Suprapubic skin (tissue), 4 donors: ENCODE data around the gene SLC2A13. TPM values are rescaled to one million over a fixed set of nuclear protein-coding genes. Genes with fewer than 3 reads are reported as not detected.
A peak's percentile ranks its signal among the peaks of the same experiment; 100 is the strongest.
"Not testable (repeated sequence)": the region's sequence is repeated elsewhere in the genome, so short reads cannot be mapped to it uniquely, and the experiment has no call there.

Experiments used
- DNase-seq, 2 donors: peaks; one replicate each; pipeline ENCODE4 v3.0.0-alpha.2; 2019; ENCODE audit warnings: low spot score in 2 of 2
- H3K27ac ChIP-seq: fragments of 200-600 bp; sonication (generic); one replicate; pipeline ENCODE4 v1.5.1; 2019
- H3K27me3 ChIP-seq: fragments of 200-600 bp; sonication (generic); one replicate; pipeline ENCODE4 v1.5.1; 2019
- H3K36me3 ChIP-seq: fragments of 200-600 bp; sonication (generic); one replicate; pipeline ENCODE4 v1.5.1; 2019
- H3K4me1 ChIP-seq: fragments of 200-600 bp; sonication (generic); one replicate; pipeline ENCODE4 v1.5.1; 2019
- H3K4me3 ChIP-seq: fragments of 200-600 bp; sonication (generic); one replicate; pipeline ENCODE4 v1.5.1; 2019; ENCODE audit warnings: mild to moderate bottlenecking
- H3K9me3 ChIP-seq: fragments of 200-600 bp; sonication (generic); one replicate; pipeline ENCODE4 v1.5.1; 2019
- EP300 ChIP-seq: sonication (generic); formaldehyde crosslinking; IDR thresholded peaks from one replicate; pipeline ENCODE4 v1.6.1; 2017; ENCODE audit warnings: antibody characterized with exemption
- POLR2A ChIP-seq, 2 donors: fragments of 450-650 bp; IDR thresholded peaks; one replicate each; pipeline ENCODE4 v1.6.1; 2017; ENCODE audit warnings: antibody characterized with exemption in 2 of 2, mild to moderate bottlenecking in 2 of 2, moderate library complexity in 2 of 2
- POLR2AphosphoS5 ChIP-seq, 3 donors: sonication (generic); formaldehyde crosslinking; IDR thresholded peaks; one replicate each; pipeline ENCODE4 v1.6.1; 2017; ENCODE audit warnings: antibody characterized with exemption in 3 of 3
- WGBS: methylation state at CpG from one replicate; pipeline ENCODE4 v1.1.5; 2018; 5-methylcytosine and 5-hydroxymethylcytosine counted together
- total RNA-seq, 4 donors: library from RNA; depleted of rRNA; stranded (reverse); fragments of >200 nt; gene quantifications; one replicate each; pipeline ENCODE4 v1.1.0, GENCODE V29; 2016
- TF ChIP-seq, protein P1 (sequence below), 2 donors: fragments of 200-600 bp in 1 of 2; fragments of 450-650 bp in 1 of 2; sonication (generic) in 1 of 2; IDR thresholded peaks; one replicate each; pipeline ENCODE4 v1.5.1; 2016 to 2019; ENCODE audit warnings: antibody characterized with exemption in 2 of 2, mild to moderate bottlenecking in 1 of 2, moderate library complexity in 1 of 2

Gene SLC2A13
- total RNA-seq, 4 donors from 2014 or later: 10.4 to 14.1 (median 13.4) TPM

DNA sequence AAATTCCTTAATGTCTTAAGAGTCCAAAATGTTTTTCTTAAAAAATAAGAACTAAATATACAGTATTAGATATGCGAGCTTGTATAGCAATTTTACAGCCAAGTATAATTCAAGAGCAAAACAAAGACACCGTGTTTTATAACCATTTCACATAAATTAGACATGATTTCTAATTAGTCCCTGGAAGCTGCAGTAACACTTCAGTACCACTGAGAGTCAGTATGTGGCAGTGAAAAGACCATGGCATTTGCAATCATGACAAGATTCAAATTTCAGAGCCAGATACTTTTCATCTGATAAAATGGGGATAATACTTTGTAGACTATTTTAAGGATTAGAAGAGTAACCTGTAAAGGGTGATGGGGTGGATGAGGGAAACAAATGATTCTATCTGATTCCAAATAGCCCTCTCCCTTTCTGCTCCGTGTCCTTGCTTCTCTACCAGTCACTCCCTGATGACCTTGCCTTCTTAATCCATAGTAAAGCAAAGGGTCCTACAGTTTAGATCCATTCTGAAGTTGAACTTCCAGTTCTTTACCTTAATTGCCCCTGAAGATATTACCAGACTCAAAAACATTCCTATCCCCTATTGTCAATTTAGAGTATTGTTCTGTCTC is 340.8 kb downstream of the SLC2A13 start:
- no peaks in the 10 kb centered on the region for H3K9me3 ChIP-seq
- H3K36me3 ChIP-seq: no peaks in the 10 kb centered on the region
- TF ChIP-seq POLR2AphosphoS5 (IDR thresholded peaks at IDR 0.05): no peak
- no peak for TF ChIP-seq EP300
- TF ChIP-seq, protein P1, sequence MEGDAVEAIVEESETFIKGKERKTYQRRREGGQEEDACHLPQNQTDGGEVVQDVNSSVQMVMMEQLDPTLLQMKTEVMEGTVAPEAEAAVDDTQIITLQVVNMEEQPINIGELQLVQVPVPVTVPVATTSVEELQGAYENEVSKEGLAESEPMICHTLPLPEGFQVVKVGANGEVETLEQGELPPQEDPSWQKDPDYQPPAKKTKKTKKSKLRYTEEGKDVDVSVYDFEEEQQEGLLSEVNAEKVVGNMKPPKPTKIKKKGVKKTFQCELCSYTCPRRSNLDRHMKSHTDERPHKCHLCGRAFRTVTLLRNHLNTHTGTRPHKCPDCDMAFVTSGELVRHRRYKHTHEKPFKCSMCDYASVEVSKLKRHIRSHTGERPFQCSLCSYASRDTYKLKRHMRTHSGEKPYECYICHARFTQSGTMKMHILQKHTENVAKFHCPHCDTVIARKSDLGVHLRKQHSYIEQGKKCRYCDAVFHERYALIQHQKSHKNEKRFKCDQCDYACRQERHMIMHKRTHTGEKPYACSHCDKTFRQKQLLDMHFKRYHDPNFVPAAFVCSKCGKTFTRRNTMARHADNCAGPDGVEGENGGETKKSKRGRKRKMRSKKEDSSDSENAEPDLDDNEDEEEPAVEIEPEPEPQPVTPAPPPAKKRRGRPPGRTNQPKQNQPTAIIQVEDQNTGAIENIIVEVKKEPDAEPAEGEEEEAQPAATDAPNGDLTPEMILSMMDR (IDR thresholded peaks at IDR 0.05): peak; percentile 58 to 75
- TF ChIP-seq POLR2A (IDR thresholded peaks at IDR 0.05): no peak
- no peak overlapping the region for H3K27ac ChIP-seq
- no peak overlapping the region for H3K4me3 ChIP-seq
- 49% methylated on average over 3 of the region's 3 CpGs for WGBS
- no peak for DNase-seq
- no peaks in the 10 kb centered on the region for H3K4me1 ChIP-seq
- no peaks in the 10 kb centered on the region for H3K27me3 ChIP-seq

DNA sequence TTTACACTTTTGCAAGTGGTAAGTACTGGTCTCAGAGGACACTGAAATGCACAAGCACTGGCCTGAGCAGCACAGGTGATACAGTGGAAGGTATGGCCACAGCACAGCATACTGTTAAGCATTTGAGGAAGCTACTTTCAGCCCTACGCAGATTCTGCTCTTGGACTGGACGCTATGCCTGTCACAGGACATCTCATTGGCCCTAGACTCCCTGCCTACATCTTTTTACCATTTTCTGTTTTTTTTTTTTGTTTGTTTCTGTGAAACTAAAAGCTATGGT is 342.1 kb downstream of the SLC2A13 start:
- Histone ChIP-seq H3K4me3 (no peak overlapping the region), H3K27ac (no peak overlapping the region), H3K36me3 (no peaks in the 10 kb centered on the region), H3K9me3 (no peaks in the 10 kb centered on the region), H3K27me3 (no peaks in the 10 kb centered on the region), H3K4me1 (no peaks in the 10 kb centered on the region)
- 93% methylated on average over 2 of the region's 2 CpGs for WGBS
- no peak for TF ChIP-seq POLR2AphosphoS5 (IDR thresholded peaks at IDR 0.05)
- TF ChIP-seq, protein P1 (IDR thresholded peaks at IDR 0.05): no peak
- no peak for TF ChIP-seq POLR2A (IDR thresholded peaks at IDR 0.05)
- TF ChIP-seq EP300: no peak
- DNase-seq: no peak

DNA sequence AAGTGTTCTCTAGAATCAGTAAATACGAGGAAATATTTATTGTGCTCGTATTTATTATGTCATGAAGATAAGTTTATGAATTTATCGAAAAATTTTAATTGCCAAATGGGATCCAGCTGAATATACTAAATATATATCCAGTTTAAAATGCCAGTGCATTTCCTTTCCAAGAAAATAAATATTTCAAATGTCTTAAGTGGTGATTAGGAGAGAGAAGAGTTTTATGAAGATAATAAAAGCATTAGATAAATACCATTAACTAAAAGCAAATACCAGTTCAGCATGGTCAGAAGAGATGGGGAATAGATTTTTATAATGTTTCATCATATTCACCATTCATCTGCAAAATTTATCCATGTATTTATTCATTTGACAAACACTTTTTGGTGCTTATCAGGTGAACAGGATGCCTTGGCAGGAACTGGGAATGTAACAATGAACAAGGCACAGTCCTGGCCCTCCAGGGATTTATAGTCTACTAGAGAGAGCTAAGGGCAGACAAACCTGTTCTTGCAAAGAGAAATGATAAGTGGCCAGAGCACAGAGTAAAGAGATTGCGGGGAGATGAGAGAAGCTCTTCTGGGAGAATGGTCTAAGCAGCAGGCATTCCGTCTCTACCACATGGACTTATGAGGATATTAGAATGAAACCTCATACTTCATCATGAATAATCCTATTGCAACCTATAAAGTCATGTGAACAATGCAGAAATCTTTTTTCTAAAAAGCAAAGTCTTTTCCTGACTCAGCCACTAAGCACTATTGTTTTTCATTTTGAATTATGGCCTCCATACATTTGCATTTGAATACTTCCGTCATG is 342.6 kb downstream of the SLC2A13 start:
- H3K9me3 ChIP-seq: no peaks in the 10 kb centered on the region
- no peak for DNase-seq
- no peak overlapping the region for H3K27ac ChIP-seq
- no peaks in the 10 kb centered on the region for H3K36me3 ChIP-seq
- WGBS: 92% methylated on average over 6 of the region's 6 CpGs
- no peak overlapping the region for H3K4me3 ChIP-seq
- TF ChIP-seq POLR2A (IDR thresholded peaks at IDR 0.05) (no peak), POLR2AphosphoS5 (IDR thresholded peaks at IDR 0.05) (no peak), EP300 (no peak)
- TF ChIP-seq, protein P1 (IDR thresholded peaks at IDR 0.05): no peak
- H3K27me3 ChIP-seq: no peaks in the 10 kb centered on the region
- H3K4me1 ChIP-seq: no peaks in the 10 kb centered on the region

DNA sequence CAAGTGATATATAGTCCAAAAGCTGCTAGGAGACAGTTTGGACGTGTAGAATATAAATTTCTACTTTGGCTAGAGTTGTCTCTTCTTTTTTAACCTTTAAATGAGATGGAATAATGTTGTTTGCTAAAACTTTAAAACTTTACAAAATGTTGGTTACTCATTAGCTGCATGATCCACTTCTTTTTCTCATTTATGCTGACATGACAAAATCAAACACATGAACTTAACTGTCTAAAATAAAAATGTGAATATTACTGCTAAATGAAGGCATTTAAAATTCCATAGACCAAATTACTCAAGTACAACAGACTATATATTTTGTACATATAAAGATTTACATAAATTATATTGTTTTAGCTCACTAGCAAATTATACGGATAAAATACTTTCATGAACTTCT is 350.4 kb downstream of the SLC2A13 start:
- DNase-seq: no peak
- Histone ChIP-seq H3K36me3 (no peaks in the 10 kb centered on the region), H3K27ac (no peak overlapping the region), H3K4me1 (no peaks in the 10 kb centered on the region), H3K4me3 (no peak overlapping the region), H3K9me3 (no peaks in the 10 kb centered on the region), H3K27me3 (no peaks in the 10 kb centered on the region)
- TF ChIP-seq EP300: no peak
- TF ChIP-seq POLR2A (IDR thresholded peaks at IDR 0.05): no peak
- no peak for TF ChIP-seq POLR2AphosphoS5 (IDR thresholded peaks at IDR 0.05)
- TF ChIP-seq, protein P1 (IDR thresholded peaks at IDR 0.05): no peak
- 83% methylated on average over 2 of the region's 2 CpGs for WGBS

DNA sequence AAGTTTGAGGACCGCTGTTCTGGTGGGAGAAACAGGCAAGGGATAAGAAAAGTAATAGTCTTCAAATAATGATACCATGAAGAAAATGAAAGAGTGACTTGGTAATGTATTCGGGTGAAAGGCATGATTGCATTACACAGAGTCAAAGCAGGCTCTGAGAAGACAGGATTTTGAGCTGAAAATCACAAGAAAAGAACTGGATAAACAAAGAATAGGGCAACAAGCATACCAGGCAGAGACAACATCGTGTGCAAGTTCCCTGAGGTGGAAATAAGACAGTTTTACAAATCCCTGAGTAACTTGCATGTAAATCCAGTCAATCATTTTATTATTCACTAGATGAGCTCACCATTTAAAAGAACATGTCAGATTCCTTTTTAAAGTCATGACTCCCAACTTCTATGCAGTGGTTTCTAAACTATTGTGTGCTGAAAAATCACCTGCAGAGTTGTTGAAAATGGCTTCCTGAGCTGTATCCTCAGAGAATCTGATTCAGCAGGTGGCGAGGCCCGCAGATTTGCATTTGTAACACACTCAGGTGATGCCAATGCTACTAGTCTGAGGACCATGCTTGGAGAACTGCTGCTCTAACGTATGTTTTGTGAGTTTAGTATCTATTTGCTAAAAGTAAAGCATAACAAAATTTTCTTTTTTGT is 353.3 kb downstream of the SLC2A13 start:
- Histone ChIP-seq H3K4me1 (no peaks in the 10 kb centered on the region), H3K4me3 (no peak overlapping the region), H3K27me3 (no peaks in the 10 kb centered on the region), H3K9me3 (no peaks in the 10 kb centered on the region), H3K27ac (no peak overlapping the region), H3K36me3 (no peaks in the 10 kb centered on the region)
- TF ChIP-seq POLR2AphosphoS5 (IDR thresholded peaks at IDR 0.05) (no peak), POLR2A (IDR thresholded peaks at IDR 0.05) (no peak), EP300 (no peak)
- TF ChIP-seq, protein P1 (IDR thresholded peaks at IDR 0.05): no peak
- WGBS: 74% methylated on average over 6 of the region's 6 CpGs
- DNase-seq: no peak

DNA sequence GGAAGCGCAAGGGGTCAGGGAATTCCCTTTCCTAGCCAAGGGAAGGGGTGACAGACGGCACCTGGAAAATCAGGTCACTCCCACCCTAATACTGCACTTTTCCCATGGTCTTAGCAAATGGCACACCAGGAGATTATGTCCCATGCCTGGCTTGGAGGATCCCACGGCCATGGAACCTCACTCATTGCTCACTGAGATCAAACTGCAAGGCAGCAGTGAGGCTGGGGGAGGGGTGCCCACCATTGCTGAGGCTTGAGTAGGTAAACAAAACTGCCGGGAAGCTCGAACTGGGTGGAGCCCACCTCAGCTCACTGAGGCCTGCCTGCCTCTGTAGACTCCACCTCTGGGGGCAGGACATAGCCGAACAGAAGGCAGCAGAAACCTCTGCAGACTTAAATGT is 359.7 kb downstream of the SLC2A13 start:
- not testable (repeated sequence) for DNase-seq, H3K4me1 ChIP-seq, H3K27ac ChIP-seq, H3K4me3 ChIP-seq, H3K27me3 ChIP-seq, H3K36me3 ChIP-seq, H3K9me3 ChIP-seq
- WGBS: 90% methylated on average over 4 of the region's 6 CpGs
